Measurements from ENCODE around the gene SBNO2.

DNA sequence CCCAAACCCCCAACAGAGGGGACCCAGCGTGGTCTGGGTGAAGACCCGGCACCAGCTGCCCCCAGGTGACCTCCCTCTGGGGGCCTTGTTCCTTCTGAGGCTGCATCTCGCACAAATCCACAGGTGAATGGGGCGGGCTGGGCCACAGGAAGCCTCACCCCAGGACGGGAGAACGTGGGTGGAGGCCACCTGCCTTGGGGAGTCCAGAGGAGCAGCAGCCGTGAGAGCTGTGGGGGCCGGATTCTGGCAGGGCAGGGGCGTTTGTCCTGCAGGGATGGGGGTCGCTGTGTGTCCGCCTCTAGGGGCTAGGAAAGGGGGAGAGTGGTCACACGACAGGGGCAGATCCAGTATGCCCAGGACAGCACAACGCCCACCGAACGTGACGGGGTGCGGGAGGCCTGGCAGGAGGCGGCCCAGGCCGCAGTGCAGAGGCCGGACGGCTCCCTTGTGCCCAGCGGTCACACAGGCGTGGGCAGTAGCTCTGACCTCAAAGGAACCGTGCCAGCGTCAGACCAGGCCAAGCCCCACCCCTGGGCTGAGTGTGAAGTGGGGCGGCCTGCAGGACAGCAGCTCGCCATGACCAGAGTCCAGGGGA is 85.6 kb downstream of the SBNO2 start:
- TF ChIP-seq, protein P1, sequence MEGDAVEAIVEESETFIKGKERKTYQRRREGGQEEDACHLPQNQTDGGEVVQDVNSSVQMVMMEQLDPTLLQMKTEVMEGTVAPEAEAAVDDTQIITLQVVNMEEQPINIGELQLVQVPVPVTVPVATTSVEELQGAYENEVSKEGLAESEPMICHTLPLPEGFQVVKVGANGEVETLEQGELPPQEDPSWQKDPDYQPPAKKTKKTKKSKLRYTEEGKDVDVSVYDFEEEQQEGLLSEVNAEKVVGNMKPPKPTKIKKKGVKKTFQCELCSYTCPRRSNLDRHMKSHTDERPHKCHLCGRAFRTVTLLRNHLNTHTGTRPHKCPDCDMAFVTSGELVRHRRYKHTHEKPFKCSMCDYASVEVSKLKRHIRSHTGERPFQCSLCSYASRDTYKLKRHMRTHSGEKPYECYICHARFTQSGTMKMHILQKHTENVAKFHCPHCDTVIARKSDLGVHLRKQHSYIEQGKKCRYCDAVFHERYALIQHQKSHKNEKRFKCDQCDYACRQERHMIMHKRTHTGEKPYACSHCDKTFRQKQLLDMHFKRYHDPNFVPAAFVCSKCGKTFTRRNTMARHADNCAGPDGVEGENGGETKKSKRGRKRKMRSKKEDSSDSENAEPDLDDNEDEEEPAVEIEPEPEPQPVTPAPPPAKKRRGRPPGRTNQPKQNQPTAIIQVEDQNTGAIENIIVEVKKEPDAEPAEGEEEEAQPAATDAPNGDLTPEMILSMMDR (IDR thresholded peaks at IDR 0.05), result no peak
- TF ChIP-seq EZH2 (IDR thresholded peaks at IDR 0.05; ENCODE audit: borderline replicate concordance, insufficient read depth, low read depth, low read length, poor library complexity, severe bottlenecking), result no peak
